Naive thymus-derived CD8-positive, alpha-beta T cell (primary cell): ENCODE measurements around the gene UCK2. TPM values are rescaled to one million over a fixed set of nuclear protein-coding genes. Genes with fewer than 3 reads are reported as not detected.
A peak's percentile ranks its signal among the peaks of the same experiment; 100 is the strongest.

Experiments used
- ATAC-seq, 2 donors: fragments of 150-1000 bp; cut with Tn5 transposase in 1 of 2; sonication (Bioruptor Pico), chemical (Tn5 transposase) in 1 of 2; 1 replicate in 1 of 2; 2 replicates in 1 of 2; pipeline ENCODE4 v1.10.0; 2021; ENCODE audit warnings: mild to moderate bottlenecking in 2 of 2, moderate library complexity in 2 of 2
- POLR2A ChIA-PET: fragments of 350-600 bp; sonication (Branson Sonifier 250); formaldehyde crosslinking; loops from one replicate; lab custom pipeline; 2021; ENCODE audit warnings: antibody characterized with exemption; lab: Charles Lee
- DNase-seq, 10 donors: peaks; one replicate each; pipeline versions ENCODE4 v3.0.0 to v3.0.0-alpha.2; 2020 to 2022
- H3K27ac Mint-ChIP-seq, 10 donors: one replicate each; pipeline ENCODE4 v1.8.0; 2020 to 2022; ENCODE audit warnings: mild to moderate bottlenecking in 10 of 10, mixed read lengths in 10 of 10, moderate library complexity in 4 of 10, inconsistent platforms in 1 of 10
- H3K27me3 Mint-ChIP-seq, 5 donors: one replicate each; pipeline ENCODE4 v1.8.0; 2021 to 2022; ENCODE audit warnings: mixed read lengths in 5 of 5
- H3K36me3 Mint-ChIP-seq, 3 donors: one replicate each; pipeline ENCODE4 v1.8.0; 2020 to 2022; ENCODE audit warnings: mixed read lengths in 3 of 3, mild to moderate bottlenecking in 2 of 3, inconsistent platforms in 1 of 3
- H3K4me1 Mint-ChIP-seq, 4 donors: one replicate each; pipeline ENCODE4 v1.8.0; 2021 to 2022; ENCODE audit warnings: mixed read lengths in 4 of 4
- H3K4me3 Mint-ChIP-seq, 10 donors: one replicate each; pipeline ENCODE4 v1.8.0; 2020 to 2022; ENCODE audit warnings: mild to moderate bottlenecking in 10 of 10, mixed read lengths in 10 of 10, moderate library complexity in 6 of 10, inconsistent platforms in 1 of 10
- H3K9me3 Mint-ChIP-seq, 9 donors: one replicate each; pipeline ENCODE4 v1.8.0; 2020 to 2022; ENCODE audit warnings: mixed read lengths in 9 of 9, mild to moderate bottlenecking in 3 of 9, inconsistent platforms in 1 of 9, moderate library complexity in 1 of 9
- polyA plus RNA-seq, 3 donors: library from polyadenylated mRNA; unstranded; fragments of 300-500 nt; fragmentation: Illumina TruSeq; gene quantifications; one replicate each; pipeline ENCODE4 v1.2.3, GENCODE V29; 2021
- total RNA-seq, 8 experiments: library from RNA in 2 of 8; stranded (reverse) in 2 of 8; gene quantifications; one replicate each; pipeline ENCODE4 v1.2.3 and lab custom pipeline; 2021 to 2026

Gene UCK2
- total and polyA plus RNA-seq, 5 experiments from 2014 or later: 1.1 to 5.3 (median 2.3) TPM

DNA sequence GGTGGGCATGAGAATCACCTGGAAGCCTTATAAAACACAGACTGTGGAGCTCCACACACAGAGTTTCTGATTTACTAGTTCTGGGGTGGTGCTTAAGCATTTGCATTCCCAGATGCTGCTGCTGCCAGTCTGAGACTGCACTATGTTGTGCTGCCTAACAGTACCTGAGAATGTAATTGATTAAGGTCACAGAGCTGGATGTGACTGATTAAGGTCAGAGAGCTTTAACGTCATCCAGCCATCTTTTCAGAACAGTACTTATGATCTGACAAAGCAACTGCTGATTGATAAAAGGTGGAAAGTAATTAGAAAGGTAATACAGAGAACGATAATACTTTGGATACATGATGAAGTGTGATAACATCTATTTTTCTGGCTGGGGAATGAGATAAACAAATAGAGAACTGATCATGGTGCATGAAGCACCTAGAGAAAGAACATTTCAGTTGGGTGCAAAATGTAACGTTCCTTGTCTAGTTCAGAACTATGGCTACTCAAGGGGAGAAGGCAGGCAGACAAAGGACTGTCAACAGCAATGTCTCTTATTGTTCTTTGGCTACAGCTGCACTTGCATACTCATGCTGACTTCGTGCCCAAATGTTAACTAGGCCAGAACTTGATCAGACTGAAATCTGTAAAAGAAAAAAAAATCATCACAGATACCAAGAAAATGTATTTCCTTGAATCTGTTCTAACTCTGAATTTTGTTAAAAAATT is 3.7 kb upstream of the UCK2 start:
- peaks cover 1 to 12% (median 8%) of the 10 kb centered on the region in 4 donors for H3K4me1 Mint-ChIP-seq
- DNase-seq: no peak
- H3K36me3 Mint-ChIP-seq: peaks cover 0 to 2% (median 0%) of the 10 kb centered on the region in 3 donors
- no peaks in the 10 kb centered on the region for H3K9me3 Mint-ChIP-seq
- no peak for ATAC-seq
- POLR2A ChIA-PET: interaction anchor here (0.7 kb wide), 2 partner anchors 35 to 105 kb away, joined by 3 to 4 read pairs; no protein-coding TSS in a partner anchor
- peaks cover 2 to 12% (median 7%) of the 10 kb centered on the region in 5 donors for H3K27me3 Mint-ChIP-seq
- H3K4me3 Mint-ChIP-seq: no peak overlapping the region
- no peak overlapping the region for H3K27ac Mint-ChIP-seq

DNA sequence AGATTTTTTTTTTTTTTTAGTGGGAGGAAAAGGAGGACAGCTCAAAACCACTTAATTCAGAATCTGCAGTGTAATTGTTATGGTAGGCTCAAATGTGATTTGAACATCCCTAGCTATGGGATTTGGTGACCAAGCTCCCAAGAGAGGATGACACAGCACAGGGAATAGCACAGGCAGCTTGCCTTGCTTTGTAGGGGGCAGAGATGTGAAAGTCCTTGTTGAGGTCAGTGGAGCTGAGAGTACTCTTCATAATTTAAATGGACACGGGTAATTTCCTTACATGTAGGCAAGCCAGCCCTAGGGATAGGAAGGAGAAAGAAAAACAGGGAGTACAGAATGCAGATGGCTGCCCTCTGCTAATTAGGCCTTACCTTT is 3.2 kb upstream of the UCK2 start:
- Mint-ChIP-seq H3K27me3 (peaks cover 2 to 12% (median 7%) of the 10 kb centered on the region in 5 donors), H3K27ac (no peak overlapping the region), H3K36me3 (peaks cover 0 to 2% (median 0%) of the 10 kb centered on the region in 3 donors), H3K9me3 (no peaks in the 10 kb centered on the region), H3K4me1 (peaks cover 5 to 17% (median 14%) of the 10 kb centered on the region in 4 donors), H3K4me3 (no peak overlapping the region)
- ATAC-seq (no peak), DNase-seq (no peak)
- POLR2A ChIA-PET: interaction anchor here (0.7 kb wide), 1 partner anchor 106 kb away, joined by 4 read pairs; no protein-coding TSS in a partner anchor

DNA sequence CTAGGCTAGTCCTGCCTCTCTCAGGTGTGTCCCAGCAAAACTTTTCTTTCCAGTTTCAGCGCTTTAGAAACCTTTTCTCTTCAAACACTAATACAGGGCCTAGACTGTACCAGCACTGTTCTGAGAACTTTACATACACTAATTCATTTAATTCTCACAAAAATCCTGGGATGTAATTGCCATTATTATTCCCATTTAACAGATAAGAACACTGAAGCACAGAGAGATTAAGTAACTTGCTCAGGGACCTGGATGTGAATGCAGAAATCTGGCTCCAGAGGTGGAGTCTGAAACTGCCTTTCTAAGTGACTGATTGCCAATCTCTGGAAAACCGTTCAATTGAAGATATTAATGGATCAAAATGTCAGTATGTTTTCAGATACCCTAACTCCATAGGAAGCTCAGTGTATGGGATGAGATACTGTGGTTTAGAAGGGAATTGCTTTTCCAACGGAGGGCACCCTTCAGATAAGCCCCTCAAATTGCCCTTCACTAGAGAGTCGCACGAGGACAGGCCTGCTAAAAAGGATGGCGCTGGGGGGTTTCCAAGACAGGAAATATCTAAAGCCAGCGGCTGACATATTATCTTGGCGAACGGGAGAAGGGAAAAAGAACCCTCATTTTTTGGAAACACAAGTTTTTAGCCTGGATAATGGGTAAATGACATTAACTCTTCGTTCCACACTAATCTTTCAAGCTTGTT is 698 bp upstream of the UCK2 start:
- Mint-ChIP-seq H3K36me3 (peaks cover 0 to 2% (median 0%) of the 10 kb centered on the region in 3 donors), H3K27ac (peak overlapping the region in 7 of 10 donors; percentile 8 to 80 (median 58)), H3K9me3 (peaks cover 0 to 2% (median 0%) of the 10 kb centered on the region in 9 donors), H3K27me3 (peaks cover 0 to 4% (median 2%) of the 10 kb centered on the region in 5 donors), H3K4me3 (peak overlapping the region; percentile 53 to 92 (median 85)), H3K4me1 (peaks cover 5 to 20% (median 17%) of the 10 kb centered on the region in 4 donors)
- ATAC-seq (no peak), DNase-seq (no peak)
- POLR2A ChIA-PET: interaction anchor here (2.0 kb wide), 1 partner anchor 58 kb away, joined by 7 read pairs; the partner anchor contains the start of gene TMCO1

- Mint-ChIP-seq H3K9me3 (peaks cover 0 to 2% (median 0%) of the 10 kb centered on the region in 9 donors), H3K36me3 (peaks cover 0 to 2% (median 0%) of the 10 kb centered on the region in 3 donors), H3K27ac (peak overlapping the region; percentile 10 to 93 (median 80)), H3K4me1 (peaks cover 7 to 21% (median 18%) of the 10 kb centered on the region in 4 donors), H3K4me3 (peak overlapping the region; percentile 83 to 96 (median 94)), H3K27me3 (no peaks in the 10 kb centered on the region)
- ATAC-seq (peak; percentile 56 to 68), DNase-seq (peak in 8 of 10 donors; percentile 14 to 47 (median 32))
- POLR2A ChIA-PET: interaction anchor here (1.8 kb wide), 1 partner anchor 59 kb away, joined by 8 read pairs; the partner anchor contains the start of gene TMCO1
Observed at GRCh38 chr1:165828103-165828668, 772 bp downstream of the UCK2 start.

DNA sequence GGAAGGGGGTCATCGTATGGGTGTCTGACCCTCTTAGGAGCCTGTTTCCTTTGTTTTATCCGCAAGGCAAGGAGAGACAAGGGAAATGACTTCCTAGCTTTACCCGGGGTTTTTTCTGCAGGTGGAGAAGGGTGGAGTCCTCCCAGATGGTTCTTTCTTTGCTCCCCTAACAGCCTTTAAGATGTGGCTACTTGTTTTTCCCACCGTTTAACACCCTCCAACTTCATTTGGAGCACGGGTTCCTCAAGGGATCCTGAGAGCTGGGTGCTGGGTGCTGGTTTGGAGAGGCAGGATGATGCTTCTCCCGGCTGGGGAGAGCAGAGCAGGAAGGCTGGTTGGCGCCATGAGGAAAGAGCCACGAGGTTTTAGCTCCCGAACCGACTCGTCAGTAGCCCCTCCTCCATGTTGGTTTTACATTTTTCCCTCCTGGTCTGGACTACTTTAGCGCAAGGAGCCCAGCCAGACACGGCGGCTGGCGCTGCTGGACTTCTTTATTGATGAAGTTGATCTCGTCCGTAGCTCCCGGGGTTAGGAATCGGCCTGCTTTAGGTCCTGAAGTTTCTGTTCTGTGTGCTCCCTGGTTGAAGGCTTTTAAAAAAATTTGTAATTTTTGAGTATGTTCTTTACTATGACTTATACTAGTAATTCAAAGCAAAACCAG is 1.4 kb downstream of the UCK2 start:
- DNase-seq (no peak), ATAC-seq (peak in 1 of 2 donors; percentile 2)
- Mint-ChIP-seq H3K4me1 (peaks cover 9 to 23% (median 20%) of the 10 kb centered on the region in 4 donors), H3K9me3 (peaks cover 0 to 2% (median 0%) of the 10 kb centered on the region in 9 donors), H3K27me3 (no peaks in the 10 kb centered on the region), H3K36me3 (no peaks in the 10 kb centered on the region), H3K4me3 (peak overlapping the region; percentile 83 to 96 (median 94)), H3K27ac (peak overlapping the region; percentile 10 to 93 (median 84))
- POLR2A ChIA-PET: interaction anchor here (0.6 to 1.8 kb wide), 2 partner anchors 18 to 60 kb away, joined by 4 to 8 read pairs; partner anchors contain the start of gene TMCO1

GRCh38 chr1:165829888-165830287 is 2.5 kb downstream of the UCK2 start:
- no peaks in the 10 kb centered on the region for H3K27me3 Mint-ChIP-seq

DNA sequence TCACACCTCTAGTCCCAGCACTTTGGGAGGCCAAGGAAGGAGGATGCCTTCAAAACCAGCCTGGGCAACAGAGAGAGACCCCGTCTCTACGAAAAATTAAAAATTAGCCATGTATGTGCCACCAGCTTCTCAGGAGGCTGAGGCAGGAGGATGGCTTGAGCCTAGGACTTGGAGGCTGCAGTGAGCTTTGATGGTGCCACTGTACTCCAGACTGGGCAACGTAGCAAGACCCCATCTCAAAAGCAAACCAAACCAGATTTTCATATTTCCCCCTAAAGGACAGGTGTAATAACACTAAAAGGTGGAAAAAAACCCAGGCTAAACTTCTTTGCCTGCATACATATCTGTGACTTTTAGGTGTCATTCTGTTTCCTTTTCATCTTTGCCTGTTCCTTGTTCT is 3.7 kb downstream of the UCK2 start:
- ATAC-seq: no peak
- H3K27ac Mint-ChIP-seq: no peak overlapping the region
- POLR2A ChIA-PET: interaction anchor here (0.5 to 1.5 kb wide), 2 partner anchors 60 to 62 kb away, joined by 3 to 8 read pairs; partner anchors contain the start of gene TMCO1
- H3K4me1 Mint-ChIP-seq: peaks cover 9 to 23% (median 20%) of the 10 kb centered on the region in 4 donors
- peaks cover 0 to 2% (median 0%) of the 10 kb centered on the region in 9 donors for H3K9me3 Mint-ChIP-seq
- DNase-seq: no peak
- H3K36me3 Mint-ChIP-seq: no peaks in the 10 kb centered on the region
- no peaks in the 10 kb centered on the region for H3K27me3 Mint-ChIP-seq
- no peak overlapping the region for H3K4me3 Mint-ChIP-seq

More at GRCh38 chr1:165829888-165830287, 2.5 kb downstream of the UCK2 start:
- peaks cover 9 to 23% (median 20%) of the 10 kb centered on the region in 4 donors for H3K4me1 Mint-ChIP-seq
- POLR2A ChIA-PET: no interaction called here
- no peaks in the 10 kb centered on the region for H3K36me3 Mint-ChIP-seq
- DNase-seq: no peak
- H3K9me3 Mint-ChIP-seq: peaks cover 0 to 2% (median 0%) of the 10 kb centered on the region in 9 donors
- peak overlapping the region in 1 of 10 donors; percentile 78 for H3K27ac Mint-ChIP-seq
- H3K4me3 Mint-ChIP-seq: peak overlapping the region in 2 of 10 donors; percentile 12 to 58
- no peak for ATAC-seq

DNA sequence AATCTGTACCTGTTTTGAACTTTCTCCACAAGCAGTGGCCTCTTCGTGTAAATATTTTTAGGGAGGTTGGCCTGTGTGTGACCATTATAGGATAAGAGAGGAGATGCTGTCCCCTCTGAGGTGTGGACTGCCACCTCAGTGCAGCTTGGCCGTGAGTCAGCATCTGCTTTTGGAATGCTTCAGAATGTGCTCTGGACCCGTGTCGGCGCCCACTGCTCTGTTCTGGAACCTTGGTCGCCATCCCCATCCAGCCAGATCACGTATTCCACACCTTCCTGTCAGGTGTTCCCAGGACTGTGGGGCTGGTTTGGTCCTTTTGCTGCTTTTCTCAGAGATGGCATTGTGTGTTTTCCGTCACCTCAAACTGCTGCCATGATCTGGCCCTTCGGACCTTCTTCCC is 5.5 kb downstream of the UCK2 start:
- no peaks in the 10 kb centered on the region for H3K36me3 Mint-ChIP-seq
- H3K9me3 Mint-ChIP-seq: peaks cover 0 to 2% (median 0%) of the 10 kb centered on the region in 9 donors
- peaks cover 7 to 23% (median 15%) of the 10 kb centered on the region in 4 donors for H3K4me1 Mint-ChIP-seq
- no peaks in the 10 kb centered on the region for H3K27me3 Mint-ChIP-seq
- peak overlapping the region in 2 of 10 donors; percentile 20 to 27 for H3K27ac Mint-ChIP-seq
- POLR2A ChIA-PET: no interaction called here
- ATAC-seq (no peak), DNase-seq (no peak)
- H3K4me3 Mint-ChIP-seq: no peak overlapping the region

- Mint-ChIP-seq H3K27me3 (no peaks in the 10 kb centered on the region), H3K36me3 (no peaks in the 10 kb centered on the region), H3K4me1 (peaks cover 11 to 19% (median 15%) of the 10 kb centered on the region in 4 donors), H3K4me3 (no peak overlapping the region), H3K27ac (peak overlapping the region in 2 of 10 donors; percentile 20 to 27), H3K9me3 (peaks cover 0 to 2% (median 0%) of the 10 kb centered on the region in 9 donors)
- POLR2A ChIA-PET: no interaction called here
- ATAC-seq: no peak
- DNase-seq: no peak
Observed at GRCh38 chr1:165833358-165833757, 5.9 kb downstream of the UCK2 start.

DNA sequence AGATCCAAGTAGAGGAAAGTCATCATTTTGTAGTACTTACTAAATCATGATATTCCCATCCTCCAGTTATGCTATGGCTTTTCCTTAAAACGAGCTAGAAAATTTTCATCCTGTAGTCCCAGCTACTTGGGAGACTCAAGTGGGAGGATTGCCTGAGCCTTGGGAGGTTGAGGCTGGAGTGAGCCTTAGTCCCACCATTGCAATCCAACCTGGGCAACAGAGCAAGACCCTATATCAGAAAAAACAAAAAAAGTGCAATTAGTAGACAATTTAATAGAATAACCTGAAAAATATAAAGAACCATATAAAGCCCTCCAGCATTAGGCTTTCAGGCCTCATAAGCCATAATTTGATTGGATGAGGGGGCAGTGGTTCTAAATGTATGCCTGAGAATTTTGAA is 6.8 kb downstream of the UCK2 start:
- no peak for ATAC-seq
- no peaks in the 10 kb centered on the region for H3K27me3 Mint-ChIP-seq
- H3K4me1 Mint-ChIP-seq: peaks cover 6 to 11% (median 8%) of the 10 kb centered on the region in 4 donors

DNA sequence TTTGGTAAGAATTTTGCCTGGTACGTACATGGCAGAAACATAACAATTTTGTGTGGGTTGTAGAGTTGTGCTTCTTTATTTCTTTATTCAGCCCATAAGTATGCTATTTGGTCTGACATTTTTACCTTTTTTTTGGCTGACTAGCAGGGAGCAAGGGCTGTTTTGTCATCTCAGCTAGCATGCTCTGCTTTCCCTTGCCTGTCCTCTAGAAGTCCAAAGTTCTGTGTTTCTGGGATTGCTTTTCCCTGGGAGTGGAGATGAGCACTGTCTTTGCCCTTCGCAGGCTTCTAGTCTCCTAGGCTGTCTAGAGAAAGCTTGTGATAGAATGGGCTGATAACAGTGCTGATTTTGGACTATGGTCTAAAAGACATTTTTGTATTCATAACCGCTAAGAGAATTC is 7.5 kb downstream of the UCK2 start:
- no peak overlapping the region for H3K4me3 Mint-ChIP-seq

More for the DNA sequence above, 6.8 kb downstream of the UCK2 start:
- POLR2A ChIA-PET: no interaction called here
- no peak overlapping the region for H3K27ac Mint-ChIP-seq
- no peak for DNase-seq
- H3K36me3 Mint-ChIP-seq: no peaks in the 10 kb centered on the region
- H3K9me3 Mint-ChIP-seq: peaks cover 0 to 2% (median 0%) of the 10 kb centered on the region in 9 donors
- no peak overlapping the region for H3K4me3 Mint-ChIP-seq

More for the DNA sequence above, 7.5 kb downstream of the UCK2 start:
- Mint-ChIP-seq H3K36me3 (no peaks in the 10 kb centered on the region), H3K9me3 (no peaks in the 10 kb centered on the region), H3K27ac (no peak overlapping the region), H3K27me3 (no peaks in the 10 kb centered on the region), H3K4me1 (peaks cover 2 to 7% (median 5%) of the 10 kb centered on the region in 4 donors)
- DNase-seq (no peak), ATAC-seq (no peak)
- POLR2A ChIA-PET: no interaction called here
